Caco-2 (cell line): ENCODE data around the gene GSTT2. TPM values are rescaled to one million over a fixed set of nuclear protein-coding genes. Genes with fewer than 3 reads are reported as not detected.

ENCODE experiments used
- BruUV-seq: library from RNA; stranded (reverse); fragments of 400-500 nt; replicated peaks from 2 replicates; lab custom pipeline; 2021; lab: Mats Ljungman, UMichigan
- CTCF ChIA-PET: fragments of 300-600 bp; sonication (Branson Sonifier 250); formaldehyde crosslinking; loops from one replicate; lab custom pipeline; 2022; ENCODE audit warnings: antibody characterized with exemption; lab: Charles Lee
- POLR2A ChIA-PET: fragments of 300-600 bp; sonication (Branson Sonifier 250); formaldehyde crosslinking; loops from one replicate; lab custom pipeline; 2022; ENCODE audit warnings: antibody characterized with exemption; lab: Charles Lee
- DNase-seq, 2 experiments: peaks; one replicate each; pipeline versions ENCODE4 v3.0.0 to v3.0.0-alpha.2; 2020 to 2022
- H3K27me3 ChIP-seq: replicated peaks from 2 replicates; pipeline ENCODE4 v1.6.0; 2011; ENCODE audit warnings: low read length; ENCODE audit not compliant: control insufficient read depth, insufficient read depth
- H3K36me3 ChIP-seq: 2 replicates; pipeline ENCODE4 v1.5.1; 2011; ENCODE audit warnings: low read length; ENCODE audit not compliant: control insufficient read depth, insufficient read depth
- H3K4me1 ChIP-seq: fragments of 250-450 bp; sonication (Bioruptor Pico); 2 replicates; pipeline ENCODE4 v1.5.1; 2020; ENCODE audit warnings: mild to moderate bottlenecking
- H3K4me3 ChIP-seq: 2 replicates; pipeline ENCODE4 v1.5.1; 2011; ENCODE audit warnings: low read depth, mild to moderate bottlenecking, control low read depth, low read length
- H3K9me3 ChIP-seq: fragments of 250-450 bp; sonication (Bioruptor Pico); 2 replicates; pipeline ENCODE4 v1.5.1; 2020; ENCODE audit warnings: mild to moderate bottlenecking, moderate library complexity
- H3K27ac Mint-ChIP-seq: one replicate; pipeline ENCODE4 v1.8.0; 2022; ENCODE audit warnings: mixed read lengths; ENCODE audit not compliant: unreplicated experiment
- H3K27me3 Mint-ChIP-seq: one replicate; pipeline ENCODE4 v1.8.0; 2022; ENCODE audit warnings: mixed read lengths; ENCODE audit not compliant: insufficient read depth, unreplicated experiment
- H3K36me3 Mint-ChIP-seq: one replicate; pipeline ENCODE4 v1.8.0; 2022; ENCODE audit warnings: mild to moderate bottlenecking, mixed read lengths; ENCODE audit not compliant: insufficient read depth, unreplicated experiment
- H3K4me1 Mint-ChIP-seq: one replicate; pipeline ENCODE4 v1.8.0; 2022; ENCODE audit warnings: low read depth, mixed read lengths; ENCODE audit not compliant: unreplicated experiment
- H3K4me3 Mint-ChIP-seq: one replicate; pipeline ENCODE4 v1.8.0; 2022; ENCODE audit warnings: mild to moderate bottlenecking, moderate library complexity, mixed read lengths; ENCODE audit not compliant: unreplicated experiment
- H3K9me3 Mint-ChIP-seq: one replicate; pipeline ENCODE4 v1.8.0; 2022; ENCODE audit warnings: mixed read lengths; ENCODE audit not compliant: unreplicated experiment
- CTCF ChIP-seq, 2 experiments: fragments of 200-600 bp in 1 of 2; IDR thresholded peaks; 1 replicate in 1 of 2; 2 replicates in 1 of 2; pipeline versions ENCODE4 v1.5.1 to v1.8.0; 2011 to 2022; ENCODE audit warnings: antibody characterized with exemption in 1 of 2, control low read depth in 1 of 2, inconsistent platforms in 1 of 2, low read depth in 1 of 2, low read length in 1 of 2, mild to moderate bottlenecking in 1 of 2, moderate library complexity in 1 of 2; ENCODE audit not compliant: insufficient read depth in 1 of 2, severe bottlenecking in 1 of 2, unreplicated experiment in 1 of 2
- intact Hi-C: fragments of 100-400 bp; cut with micrococcal nuclease; formaldehyde crosslinking; loops from one replicate; pipeline ENCODE4 v1.10.0; 2022; ENCODE audit not compliant: unreplicated experiment
- total RNA-seq: library from RNA; stranded (reverse); gene quantifications from 2 replicates; pipeline ENCODE4 v1.2.3, GENCODE V29; 2022

Gene GSTT2
- total RNA-seq, 1 experiment from 2014 or later = 0.82 TPM

DNA sequence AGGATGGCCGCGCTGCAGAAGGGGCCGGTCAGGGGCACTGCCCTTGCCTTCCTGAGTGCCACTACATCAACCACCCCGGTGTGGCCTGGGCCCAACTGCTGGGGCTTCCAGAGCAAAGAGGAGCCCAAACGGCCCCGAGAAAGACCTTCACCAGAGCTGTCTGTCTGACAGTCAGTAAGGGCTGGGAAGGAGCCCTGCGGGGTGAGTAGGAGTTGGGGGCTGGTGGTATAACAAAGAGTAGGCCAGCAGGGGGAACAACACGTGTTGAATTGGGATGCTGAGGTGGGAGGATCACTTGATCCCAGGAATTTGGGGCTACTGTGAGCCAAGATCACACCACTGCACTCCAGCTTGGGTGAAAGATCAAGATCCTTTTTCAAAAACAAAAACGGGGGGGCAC is 21.4 kb downstream of the GSTT2 start:
- intact Hi-C loops = no loop called here
- no peaks in the 10 kb centered on the region for H3K27me3 Mint-ChIP-seq
- no peak overlapping the region for H3K4me3 Mint-ChIP-seq
- DNase-seq = no peak
- Histone ChIP-seq H3K4me1 (no peaks in the 10 kb centered on the region), H3K4me3 (no peak overlapping the region), H3K27me3 (no peaks in the 10 kb centered on the region), H3K36me3 (no peaks in the 10 kb centered on the region), H3K9me3 (no peaks in the 10 kb centered on the region)
- CTCF ChIA-PET = no interaction called here
- H3K36me3 Mint-ChIP-seq = no peaks in the 10 kb centered on the region
- H3K4me1 Mint-ChIP-seq = no peaks in the 10 kb centered on the region
- TF ChIP-seq CTCF (IDR thresholded peaks at IDR 0.05; ENCODE audit: insufficient read depth in 1 of 2, low read depth in 1 of 2, low read length in 1 of 2, severe bottlenecking in 1 of 2, unreplicated experiment in 1 of 2) = no peak
- BruUV-seq = no TSS peak
- no peak overlapping the region for H3K27ac Mint-ChIP-seq
- POLR2A ChIA-PET = no interaction called here
- H3K9me3 Mint-ChIP-seq = no peaks in the 10 kb centered on the region

DNA sequence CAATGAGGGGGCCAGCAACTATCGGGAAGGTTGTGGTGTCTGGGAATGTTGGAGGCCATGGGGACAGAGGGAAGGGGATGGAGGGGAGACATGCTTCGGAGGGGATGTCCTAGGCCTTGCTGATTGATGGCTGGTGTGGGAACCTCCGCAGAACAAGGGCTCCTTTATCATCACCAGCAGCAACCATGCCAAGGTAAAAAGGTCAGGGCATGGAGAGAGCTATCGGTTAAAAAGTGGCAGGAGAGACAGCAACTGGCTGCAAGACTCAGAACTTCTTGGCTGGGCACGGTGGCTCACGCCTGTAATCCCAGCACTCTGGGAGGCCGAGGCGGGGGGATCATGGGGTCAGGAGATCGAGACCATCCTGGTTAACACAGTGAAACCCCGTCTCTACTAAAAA is 22.3 kb downstream of the GSTT2 start:
- no TSS peak for BruUV-seq
- no peaks in the 10 kb centered on the region for H3K27me3 ChIP-seq
- DNase-seq = no peak
- TF ChIP-seq CTCF (IDR thresholded peaks at IDR 0.05; ENCODE audit: insufficient read depth in 1 of 2, low read depth in 1 of 2, low read length in 1 of 2, severe bottlenecking in 1 of 2, unreplicated experiment in 1 of 2) = no peak
- no peaks in the 10 kb centered on the region for H3K9me3 Mint-ChIP-seq
- no peaks in the 10 kb centered on the region for H3K36me3 ChIP-seq
- intact Hi-C loops = no loop called here
- H3K4me3 Mint-ChIP-seq = no peak overlapping the region
- no peaks in the 10 kb centered on the region for H3K4me1 Mint-ChIP-seq
- H3K27ac Mint-ChIP-seq = no peak overlapping the region
- H3K4me1 ChIP-seq = no peaks in the 10 kb centered on the region
- H3K36me3 Mint-ChIP-seq = no peaks in the 10 kb centered on the region
- ChIA-PET CTCF (no interaction called here), POLR2A (no interaction called here)
- H3K9me3 ChIP-seq = no peaks in the 10 kb centered on the region
- H3K27me3 Mint-ChIP-seq = no peaks in the 10 kb centered on the region
- no peak overlapping the region for H3K4me3 ChIP-seq

DNA sequence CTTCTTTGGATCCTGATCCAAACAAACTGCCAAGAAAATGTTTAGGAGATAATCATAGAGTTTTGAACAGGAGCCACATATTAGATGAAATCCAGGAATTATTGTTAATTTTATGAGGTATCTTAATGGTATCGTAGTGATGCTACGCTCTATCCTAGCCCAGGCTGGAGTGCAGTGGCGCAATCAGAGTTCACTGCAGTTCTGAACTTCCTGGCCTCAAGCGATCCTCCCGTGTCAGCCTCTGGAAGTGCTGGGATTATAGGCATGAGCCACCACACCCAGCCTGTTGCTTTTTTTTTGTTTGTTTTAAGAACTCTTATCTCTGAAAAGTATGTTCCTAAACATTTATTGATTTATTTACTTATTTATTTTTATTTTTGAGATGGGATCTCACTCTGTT is 22.9 kb downstream of the GSTT2 start:
- Histone ChIP-seq H3K27me3 (no peaks in the 10 kb centered on the region), H3K9me3 (no peaks in the 10 kb centered on the region), H3K36me3 (no peaks in the 10 kb centered on the region), H3K4me3 (no peak overlapping the region), H3K4me1 (peaks cover under 1% of the 10 kb centered on the region; the same call in 1 of the 2 replicates)
- ChIA-PET POLR2A (no interaction called here), CTCF (no interaction called here)
- no peak for DNase-seq
- H3K27me3 Mint-ChIP-seq = no peaks in the 10 kb centered on the region
- no peak for TF ChIP-seq CTCF (IDR thresholded peaks at IDR 0.05; ENCODE audit: insufficient read depth in 1 of 2, low read depth in 1 of 2, low read length in 1 of 2, severe bottlenecking in 1 of 2, unreplicated experiment in 1 of 2)
- intact Hi-C loops = no loop called here
- no peaks in the 10 kb centered on the region for H3K36me3 Mint-ChIP-seq
- H3K4me3 Mint-ChIP-seq = no peak overlapping the region
- H3K27ac Mint-ChIP-seq = no peak overlapping the region
- H3K4me1 Mint-ChIP-seq = no peaks in the 10 kb centered on the region
- no peaks in the 10 kb centered on the region for H3K9me3 Mint-ChIP-seq
- no TSS peak for BruUV-seq
